ENCODE data around the gene ETF1. TPM values are rescaled to one million over a fixed set of nuclear protein-coding genes. Genes with fewer than 3 reads are reported as not detected.

Gene ETF1
- total and polyA plus RNA-seq, 9 of the 15 experiments (the other 6 are each of a cell fraction or from before 2014, with no cell fraction given), result 53.7 to 209 (median 164) TPM

DNA sequence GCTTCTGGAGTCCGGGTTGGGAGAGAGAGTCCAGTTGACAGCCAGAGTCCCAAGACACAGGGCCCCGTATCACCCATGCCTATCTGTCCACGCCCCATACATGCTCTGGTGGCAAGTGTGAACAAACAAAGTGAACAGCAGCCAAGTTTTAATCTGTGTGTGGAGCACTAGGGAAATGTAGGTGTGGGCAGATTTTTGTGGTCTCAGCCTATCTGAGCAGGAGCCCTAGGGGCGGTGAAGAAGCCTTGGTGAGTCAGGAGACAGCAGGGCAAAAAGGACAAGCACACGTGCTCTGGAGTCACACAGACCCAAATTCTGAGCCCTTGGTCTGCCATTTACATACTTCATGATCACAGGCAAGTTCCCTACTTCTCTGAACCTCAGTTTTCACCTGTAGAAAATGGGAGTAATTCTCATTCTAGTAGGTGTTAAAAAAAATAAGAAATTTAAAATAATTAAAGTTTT lies 54.5 kb downstream of the ETF1 start (continued):
- TF ChIP-seq ZFPM2 (CRISPR knock-in tag; IDR thresholded peaks at IDR 0.05) (no peak), FOXJ2 (tag; IDR thresholded peaks at IDR 0.05) (peak; percentile 78)

DNA sequence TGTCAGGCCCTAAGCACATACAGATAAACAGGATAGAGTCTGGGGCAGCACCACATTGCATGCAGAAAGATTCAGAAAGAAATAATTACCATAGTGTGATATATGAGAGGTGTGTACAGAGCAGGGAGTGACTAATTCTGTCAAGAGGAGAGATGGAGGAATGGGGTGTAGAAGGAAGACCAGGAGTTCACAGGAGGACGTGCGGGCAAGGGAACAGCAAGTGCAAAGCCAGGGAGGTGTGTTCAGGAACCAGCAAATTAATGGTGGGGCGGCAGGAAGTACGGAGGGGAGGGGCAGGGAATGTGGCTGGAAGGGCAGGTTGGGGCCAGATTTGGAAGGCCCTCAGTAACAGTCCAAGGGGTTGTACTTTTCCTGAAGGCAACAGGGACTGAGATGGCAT lies 60.4 kb downstream of the ETF1 start:
- H3K36me3 ChIP-seq (ENCODE audit: control insufficient read depth, insufficient read depth, low read length), result no peaks in the 10 kb centered on the region
- H2AFZ ChIP-seq (ENCODE audit: low read depth, low read length), result no peak overlapping the region
- H3K27ac ChIP-seq (ENCODE audit: extremely low read depth, low read depth, low read length), result no peak overlapping the region
- H3K4me1 ChIP-seq (replicated peaks in 1 of 2; ENCODE audit: control insufficient read depth in 2 of 2, insufficient read depth in 2 of 2, low read length in 2 of 2), result peaks cover 4 to 5% of the 10 kb centered on the region in 2 experiments; a peak in 4 of 5 replicates
- no peaks in the 10 kb centered on the region for H3K9me1 ChIP-seq (ENCODE audit: control insufficient read depth, insufficient read depth, low read length)
- CTCF ChIA-PET (ENCODE audit: low intra/inter-chr PET ratio), result no interaction called here
- no peaks in the 10 kb centered on the region for H3K79me2 ChIP-seq (ENCODE audit: control insufficient read depth, insufficient read depth, low read length)
- TF ChIP-seq ELF4 (CRISPR knock-in tag; IDR thresholded peaks at IDR 0.05), result no peak
- TF ChIP-seq U2AF1 (optimal IDR thresholded peaks at IDR 0.05; ENCODE audit: low read depth, low read length), result no peak
- TF ChIP-seq, protein P1, sequence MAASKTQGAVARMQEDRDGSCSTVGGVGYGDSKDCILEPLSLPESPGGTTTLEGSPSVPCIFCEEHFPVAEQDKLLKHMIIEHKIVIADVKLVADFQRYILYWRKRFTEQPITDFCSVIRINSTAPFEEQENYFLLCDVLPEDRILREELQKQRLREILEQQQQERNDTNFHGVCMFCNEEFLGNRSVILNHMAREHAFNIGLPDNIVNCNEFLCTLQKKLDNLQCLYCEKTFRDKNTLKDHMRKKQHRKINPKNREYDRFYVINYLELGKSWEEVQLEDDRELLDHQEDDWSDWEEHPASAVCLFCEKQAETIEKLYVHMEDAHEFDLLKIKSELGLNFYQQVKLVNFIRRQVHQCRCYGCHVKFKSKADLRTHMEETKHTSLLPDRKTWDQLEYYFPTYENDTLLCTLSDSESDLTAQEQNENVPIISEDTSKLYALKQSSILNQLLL (CRISPR knock-in tag; IDR thresholded peaks at IDR 0.05; ENCODE audit: borderline replicate concordance), result no peak
- no peak for TF ChIP-seq ZC3H11A (IDR thresholded peaks at IDR 0.05; ENCODE audit: low read depth, low read length)
- no peak for TF ChIP-seq BCL6 (CRISPR knock-in tag; IDR thresholded peaks at IDR 0.05)
- no peak for TF ChIP-seq ETV1 (tag; conservative IDR thresholded peaks at IDR 0.05; ENCODE audit: low read depth)
- no peak for TF ChIP-seq ZNF668 (CRISPR knock-in tag; IDR thresholded peaks at IDR 0.05)
- in situ Hi-C loops (cut with MboI) (no loop called here), intact Hi-C loops (cut with micrococcal nuclease) (no loop called here)
- H3K4me2 ChIP-seq (ENCODE audit: insufficient read depth, low read length), result no peak overlapping the region
- ATAC-seq (peak; percentile 42), FAIRE-seq (no peak), DNase-seq (ENCODE audit: extremely low read depth in 1 of 4, low spot score in 3 of 4) (no peak)
- 28% methylated on average over 4 of the region's 4 CpGs for WGBS (ENCODE audit: insufficient coverage, low coverage, missing lambda C conversion rate)
- no peaks in the 10 kb centered on the region for H4K20me1 ChIP-seq (replicated peaks; ENCODE audit: control insufficient read depth, insufficient read depth, low read length)
- no peak overlapping the region for H3K4me3 ChIP-seq
- H3K9me3 ChIP-seq (replicated peaks; ENCODE audit: control insufficient read depth, insufficient read depth, low read depth, low read length), result no peaks in the 10 kb centered on the region
- POLR2A ChIA-PET, result interaction anchor here (0.8 to 1.7 kb wide), 4 partner anchors 11 to 290 kb away, joined by 3 to 8 read pairs (median 3); partner anchors contain the start of gene EGR1
- no TSS peak for BruUV-seq (replicated peaks)
- H3K27me3 ChIP-seq (ENCODE audit: control insufficient read depth in 2 of 2, insufficient read depth in 2 of 2, low read length in 2 of 2), result no peaks in the 10 kb centered on the region
- no peak overlapping the region; a peak in 1 of 4 replicates for H3K9ac ChIP-seq (ENCODE audit: insufficient read depth in 1 of 2, low read depth in 2 of 2, low read length in 2 of 2)
